ENCODE results near the gene CDH8.

DNA sequence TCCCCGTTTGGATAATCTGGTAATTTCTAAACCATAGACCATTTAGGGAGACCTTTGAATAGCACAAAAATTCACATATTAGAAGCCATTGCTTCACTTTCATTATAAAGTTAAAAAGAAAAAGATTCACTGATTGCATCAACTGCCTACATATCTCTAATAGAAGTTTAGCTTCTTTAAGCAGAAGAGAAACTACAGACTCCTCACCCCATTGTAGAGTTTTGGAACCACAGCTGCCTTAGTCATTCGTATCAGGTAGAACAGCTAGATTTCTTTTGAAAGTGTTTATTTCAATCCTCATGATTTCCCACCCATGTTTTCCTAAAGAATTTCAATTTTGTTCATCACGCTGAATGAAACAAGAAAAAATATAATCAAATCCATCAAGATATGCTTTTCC is 144.8 kb downstream of the CDH8 start:
- TF ChIP-seq, protein P1, sequence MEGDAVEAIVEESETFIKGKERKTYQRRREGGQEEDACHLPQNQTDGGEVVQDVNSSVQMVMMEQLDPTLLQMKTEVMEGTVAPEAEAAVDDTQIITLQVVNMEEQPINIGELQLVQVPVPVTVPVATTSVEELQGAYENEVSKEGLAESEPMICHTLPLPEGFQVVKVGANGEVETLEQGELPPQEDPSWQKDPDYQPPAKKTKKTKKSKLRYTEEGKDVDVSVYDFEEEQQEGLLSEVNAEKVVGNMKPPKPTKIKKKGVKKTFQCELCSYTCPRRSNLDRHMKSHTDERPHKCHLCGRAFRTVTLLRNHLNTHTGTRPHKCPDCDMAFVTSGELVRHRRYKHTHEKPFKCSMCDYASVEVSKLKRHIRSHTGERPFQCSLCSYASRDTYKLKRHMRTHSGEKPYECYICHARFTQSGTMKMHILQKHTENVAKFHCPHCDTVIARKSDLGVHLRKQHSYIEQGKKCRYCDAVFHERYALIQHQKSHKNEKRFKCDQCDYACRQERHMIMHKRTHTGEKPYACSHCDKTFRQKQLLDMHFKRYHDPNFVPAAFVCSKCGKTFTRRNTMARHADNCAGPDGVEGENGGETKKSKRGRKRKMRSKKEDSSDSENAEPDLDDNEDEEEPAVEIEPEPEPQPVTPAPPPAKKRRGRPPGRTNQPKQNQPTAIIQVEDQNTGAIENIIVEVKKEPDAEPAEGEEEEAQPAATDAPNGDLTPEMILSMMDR (IDR thresholded peaks at IDR 0.05; ENCODE audit: low read length) = no peak
- TF ChIP-seq EZH2 (optimal IDR thresholded peaks at IDR 0.05; ENCODE audit: low read depth, low read length) (no peak), EZH2phosphoT487 (IDR thresholded peaks at IDR 0.05; ENCODE audit: low read length) (no peak)
